ENCODE data around the gene DCTN4. TPM values are rescaled to one million over a fixed set of nuclear protein-coding genes. Genes with fewer than 3 reads are reported as not detected.

The DCTN4 gene
- total and polyA plus RNA-seq, 2 experiments from 2014 or later: 15.4 to 41.8 TPM

GRCh38 chr5:150658699-150659265, 100.0 kb downstream of the DCTN4 start (continued):
- TF ChIP-seq ETS1 (IDR thresholded peaks at IDR 0.05) (no peak), CTCF (conservative IDR thresholded peaks at IDR 0.05; ENCODE audit: low read depth in 2 of 2) (no peak), STAT1 (IDR thresholded peaks at IDR 0.05; ENCODE audit: unreplicated experiment) (no peak), REST (IDR thresholded peaks at IDR 0.05; ENCODE audit: unreplicated experiment) (no peak), POLR2AphosphoS5 (IDR thresholded peaks at IDR 0.05; ENCODE audit: low read depth) (no peak)

Other genes starting within 250 kb of the DCTN4 start
- gene SYNPO, start 118.4 kb downstream of the DCTN4 start, total RNA-seq (2014; rRNA removed; shearing (Covaris generic)): 1.3 and 3.0 TPM in 2 replicates
- 0.16 and 0.38 TPM in 2 replicates for gene SYNPO, start 118.4 kb downstream of the DCTN4 start, polyA plus RNA-seq (2016; fragmentation: Nextera tagmentation; extraction: Ambion mirVana)
- 13.8 and 26.4 TPM in 2 replicates for gene MYOZ3, start 97.8 kb downstream of the DCTN4 start, total RNA-seq (2014; rRNA removed; shearing (Covaris generic))
- gene MYOZ3, start 97.8 kb downstream of the DCTN4 start, polyA plus RNA-seq (2016; fragmentation: Nextera tagmentation; extraction: Ambion mirVana): 10.9 and 12.7 TPM in 2 replicates
- gene RBM22, start 58.0 kb downstream of the DCTN4 start, total RNA-seq (2014; rRNA removed; shearing (Covaris generic)): 30.7 and 32.3 TPM in 2 replicates
- 20.3 and 23.4 TPM in 2 replicates for gene RBM22, start 58.0 kb downstream of the DCTN4 start, polyA plus RNA-seq (2016; fragmentation: Nextera tagmentation; extraction: Ambion mirVana)
- gene SMIM3, start 19.7 kb upstream of the DCTN4 start, total RNA-seq (2014; rRNA removed; shearing (Covaris generic)): 7.6 and 8.0 TPM in 2 replicates
- 4.3 and 6.2 TPM in 2 replicates for gene SMIM3, start 19.7 kb upstream of the DCTN4 start, polyA plus RNA-seq (2016; fragmentation: Nextera tagmentation; extraction: Ambion mirVana)
- not detected in 2 replicates for gene IRGM, start 87.5 kb upstream of the DCTN4 start, total RNA-seq (2014; rRNA removed; shearing (Covaris generic))
- not detected in 2 replicates for gene IRGM, start 87.5 kb upstream of the DCTN4 start, polyA plus RNA-seq (2016; fragmentation: Nextera tagmentation; extraction: Ambion mirVana)
- 22.3 and 25.9 TPM in 2 replicates for gene ZNF300, start 146.0 kb upstream of the DCTN4 start, total RNA-seq (2014; rRNA removed; shearing (Covaris generic))
- 10.9 and 15.1 TPM in 2 replicates for gene ZNF300, start 146.0 kb upstream of the DCTN4 start, polyA plus RNA-seq (2016; fragmentation: Nextera tagmentation; extraction: Ambion mirVana)